ENCODE measurements around the gene CCDC138.

GRCh38 chr2:108809936-108810335, 23.4 kb downstream of the CCDC138 start:
- TF ChIP-seq GATA2 (IDR thresholded peaks at IDR 0.05; ENCODE audit: low read depth, low read length) (no peak), GATA3 (IDR thresholded peaks at IDR 0.05; ENCODE audit: low read depth, low read length) (no peak)
